HG03175 (cell line): ENCODE data around the gene IGSF5.

Experiments used
- ATAC-seq: cut with Tn5 transposase; IDR thresholded peaks from one replicate; pipeline ENCODE4 v1.9.1; 2021; ENCODE audit warnings: mild to moderate bottlenecking, moderate library complexity; ENCODE audit not compliant: unreplicated experiment

Gene IGSF5

DNA sequence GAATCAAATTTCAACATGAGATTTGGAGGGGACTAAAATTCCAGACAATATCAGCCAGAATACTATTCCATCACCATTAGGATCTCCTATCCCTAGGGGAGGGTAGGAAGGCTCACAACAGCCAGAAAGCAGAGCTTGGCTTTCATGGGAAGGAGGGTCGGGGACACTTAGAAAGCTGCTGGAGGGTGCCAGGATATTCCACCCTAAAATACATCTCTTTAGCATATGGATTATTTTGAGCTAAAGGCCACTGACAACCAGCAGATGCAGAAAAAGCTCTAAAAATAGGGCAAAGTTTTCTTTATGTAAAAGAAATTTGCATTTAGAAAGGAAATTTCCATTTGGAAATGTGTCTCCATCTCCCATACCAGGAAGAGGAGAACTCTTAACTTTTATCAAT is 68.0 kb downstream of the IGSF5 start:
- no peak for ATAC-seq

DNA sequence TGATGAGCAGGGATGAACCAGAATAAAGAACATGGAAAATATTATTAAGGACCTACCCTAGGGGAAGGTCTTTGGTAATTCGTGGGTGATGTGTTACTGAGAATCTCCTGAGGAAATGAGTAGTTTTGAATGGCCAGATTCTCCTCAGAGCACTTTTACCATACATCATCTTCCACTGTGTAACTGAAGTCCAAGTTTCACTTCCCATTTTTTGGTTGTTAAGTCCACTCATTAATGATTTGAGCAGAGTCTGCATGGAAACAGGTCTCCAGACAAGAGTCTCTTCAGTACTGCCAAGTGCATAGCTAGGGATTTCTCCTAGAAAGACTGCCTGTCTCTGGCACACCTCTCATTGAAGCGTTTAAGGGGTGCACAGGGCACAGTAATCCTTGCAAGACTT is 73.6 kb downstream of the IGSF5 start:
- no peak for ATAC-seq

DNA sequence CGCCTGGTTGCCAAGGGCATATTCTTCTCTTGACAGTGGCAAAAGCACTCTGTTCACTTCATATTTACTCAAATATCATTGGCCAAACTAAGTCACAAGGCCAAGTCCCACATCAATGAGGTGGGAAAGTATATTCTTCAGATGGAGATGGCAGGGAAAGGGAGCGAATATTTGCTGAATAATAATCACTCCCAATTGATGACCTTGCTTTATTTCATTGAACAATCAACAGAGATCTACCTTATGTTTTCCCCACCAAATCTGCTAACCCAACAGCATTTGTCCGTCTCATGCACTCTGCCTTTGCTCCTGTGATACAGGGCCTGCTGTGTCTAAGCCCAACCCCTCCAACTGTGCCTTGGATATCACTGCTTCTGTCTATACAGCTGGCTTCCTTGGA is 77.1 kb downstream of the IGSF5 start:
- no peak for ATAC-seq

DNA sequence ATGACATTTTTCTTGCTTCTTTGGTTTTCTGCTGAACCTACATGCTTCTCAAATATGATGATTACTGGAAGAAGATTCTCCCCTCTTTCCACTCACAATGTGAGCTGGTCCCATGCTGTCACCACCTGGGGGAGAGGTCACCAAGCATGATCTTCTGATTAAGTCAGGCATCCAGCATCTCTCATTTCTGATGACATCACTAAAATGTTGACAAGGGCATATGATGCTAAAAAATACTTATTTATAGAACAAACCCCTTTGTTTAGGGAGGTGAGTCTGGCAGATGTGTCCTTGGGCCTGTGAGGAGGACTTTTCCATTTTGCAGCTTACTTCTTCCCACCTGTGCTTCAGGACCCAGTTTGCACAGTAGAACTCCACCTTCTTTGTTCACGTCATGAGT is 80.3 kb downstream of the IGSF5 start:
- ATAC-seq, result no peak

DNA sequence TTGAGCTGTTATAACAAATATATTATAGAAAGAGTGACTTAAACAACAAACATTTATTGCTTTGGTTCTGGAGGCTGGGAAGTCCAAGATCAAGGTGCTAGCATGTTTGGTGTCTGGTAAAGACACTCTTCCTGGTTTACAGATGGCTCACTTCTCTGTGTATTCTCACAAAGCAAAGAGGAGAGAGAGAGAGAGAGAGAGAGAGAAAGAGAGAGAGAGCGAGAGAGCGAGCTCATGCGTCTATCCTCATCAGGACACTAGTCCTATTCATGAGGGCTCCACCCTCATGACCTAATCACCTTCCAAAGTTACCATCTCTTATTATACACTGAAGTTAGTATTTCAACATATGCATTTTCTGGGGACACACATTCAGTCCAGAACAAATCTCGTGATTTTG is 89.6 kb downstream of the IGSF5 start:
- no peak for ATAC-seq

DNA sequence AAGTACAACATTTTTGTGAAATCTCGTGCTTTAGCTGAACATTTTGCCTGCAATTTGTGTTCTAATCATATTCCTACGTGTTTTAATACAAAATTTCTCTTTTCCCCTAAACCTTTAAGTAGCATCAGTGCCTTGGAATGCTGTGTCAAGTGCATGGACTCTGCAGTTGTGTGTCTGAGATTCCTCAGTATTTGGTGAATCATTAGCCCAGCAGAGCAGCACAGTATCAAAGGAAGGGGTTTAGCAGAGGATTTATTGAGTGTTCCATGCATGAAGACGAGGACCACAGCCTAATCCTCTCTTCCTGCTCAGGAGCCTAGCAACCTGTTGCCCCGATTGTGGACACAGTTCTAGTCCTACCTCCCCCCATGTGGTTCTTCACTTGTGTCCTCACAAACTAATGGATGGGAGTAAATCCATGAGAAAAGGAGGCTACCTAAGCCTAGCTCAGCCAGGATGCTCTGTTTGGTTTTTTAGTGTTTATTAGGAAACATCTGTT is 92.9 kb downstream of the IGSF5 start:
- no peak for ATAC-seq

DNA sequence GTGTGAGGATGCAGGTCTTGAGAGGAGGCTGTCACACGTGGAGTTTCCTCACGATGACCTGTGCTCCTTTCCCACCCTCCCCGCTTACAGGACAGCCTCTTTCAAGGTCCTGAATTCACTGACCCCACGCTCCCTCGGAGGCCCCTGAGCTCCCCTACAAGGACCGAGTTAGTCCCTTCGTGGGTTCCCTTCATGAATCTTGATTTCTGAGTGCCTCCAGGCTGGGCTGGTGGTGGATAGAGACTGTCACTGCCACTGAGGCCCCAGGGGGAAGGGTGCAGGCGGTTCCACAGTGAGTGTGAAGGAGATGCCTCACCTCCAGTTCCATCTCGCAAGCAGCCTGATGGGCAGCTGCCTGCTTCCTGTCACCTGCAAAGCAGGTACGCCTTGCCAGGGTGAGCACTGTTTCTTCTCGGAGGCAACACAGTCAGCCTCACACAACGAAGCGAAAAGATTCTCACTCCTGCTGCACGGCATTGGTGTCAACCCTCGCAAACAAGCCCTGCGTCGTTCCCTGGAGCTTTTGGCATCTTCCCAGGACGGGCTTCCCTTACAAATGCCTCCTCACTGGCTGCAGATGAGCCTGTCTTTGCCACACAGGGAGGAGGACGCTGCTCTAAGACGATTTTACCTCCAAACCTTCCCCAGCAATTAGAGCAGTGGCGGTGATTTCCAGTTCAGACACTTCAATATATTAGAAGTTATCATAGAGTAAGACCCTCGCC is 95.6 kb downstream of the IGSF5 start:
- no peak for ATAC-seq

DNA sequence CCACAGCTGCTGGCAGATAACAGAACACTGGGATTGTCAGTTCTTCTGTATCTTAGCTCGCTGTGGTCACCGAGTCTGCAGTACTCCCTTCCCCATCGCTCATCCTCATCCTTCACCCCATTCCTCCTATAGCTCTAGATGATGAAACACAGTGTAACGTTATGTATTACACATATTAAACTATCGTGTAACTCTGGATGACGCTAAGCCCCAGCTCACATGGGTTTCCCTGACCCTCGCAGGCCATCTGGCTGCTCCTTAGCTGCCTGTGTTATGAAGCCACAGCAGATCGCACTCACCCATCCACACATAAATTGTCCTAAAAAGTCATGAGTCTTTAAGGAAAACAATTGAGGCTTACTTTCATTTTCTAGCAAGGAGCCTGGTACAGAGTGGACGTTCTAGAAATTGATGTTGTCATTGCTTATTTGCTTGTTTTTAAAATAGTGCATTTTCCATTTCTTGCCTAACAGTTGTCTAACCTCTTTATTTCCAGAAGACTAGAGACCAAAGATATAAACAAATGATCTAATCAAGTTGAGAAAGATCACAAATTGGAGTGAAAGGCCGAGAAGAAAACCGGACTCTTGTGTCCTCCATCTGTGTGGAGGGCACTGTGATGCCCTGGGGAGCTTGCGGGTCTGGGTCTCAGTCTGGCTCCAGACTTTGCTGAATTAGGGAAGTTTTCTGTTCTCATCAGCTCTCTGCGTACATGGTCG is 97.9 kb downstream of the IGSF5 start:
- ATAC-seq, result no peak

DNA sequence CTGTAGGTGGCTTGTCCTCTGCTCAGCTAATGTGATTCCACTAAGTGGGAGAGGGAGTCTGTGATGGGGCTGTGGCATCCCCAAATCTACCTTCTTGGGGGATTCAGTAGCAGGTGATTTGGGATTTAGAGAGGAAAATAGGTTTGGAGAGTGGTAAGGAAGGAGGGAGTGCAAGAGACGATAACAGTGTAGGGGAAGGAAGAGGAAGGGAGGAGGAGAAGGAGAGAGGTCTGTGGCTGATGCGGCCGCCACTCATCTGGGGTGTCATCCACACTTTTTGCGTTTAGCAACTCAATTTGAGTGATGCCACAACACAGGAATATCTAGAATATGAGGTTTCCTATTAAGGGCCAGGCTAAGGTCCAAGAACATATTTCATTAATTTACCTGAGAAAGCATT is 98.5 kb downstream of the IGSF5 start:
- no peak for ATAC-seq

DNA sequence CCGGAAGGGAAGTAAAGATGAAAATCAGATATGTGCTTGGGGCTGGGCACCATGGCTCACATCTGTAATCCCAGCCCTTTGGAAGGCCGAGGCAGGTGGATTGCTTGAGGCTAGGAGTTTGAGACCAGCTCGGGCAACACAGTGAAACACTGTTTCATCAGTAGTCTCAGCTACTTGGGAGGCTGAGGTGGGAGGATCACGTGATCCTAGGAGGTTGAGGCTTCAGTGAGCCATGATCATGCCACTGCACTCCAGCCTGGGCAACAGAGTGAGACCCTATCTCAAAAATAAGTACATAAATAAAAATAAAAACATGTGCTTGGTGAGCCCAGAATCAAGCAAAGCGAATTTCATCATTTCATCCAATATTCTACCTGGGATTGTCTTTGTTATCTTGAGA is 98.9 kb downstream of the IGSF5 start:
- ATAC-seq, result no peak

DNA sequence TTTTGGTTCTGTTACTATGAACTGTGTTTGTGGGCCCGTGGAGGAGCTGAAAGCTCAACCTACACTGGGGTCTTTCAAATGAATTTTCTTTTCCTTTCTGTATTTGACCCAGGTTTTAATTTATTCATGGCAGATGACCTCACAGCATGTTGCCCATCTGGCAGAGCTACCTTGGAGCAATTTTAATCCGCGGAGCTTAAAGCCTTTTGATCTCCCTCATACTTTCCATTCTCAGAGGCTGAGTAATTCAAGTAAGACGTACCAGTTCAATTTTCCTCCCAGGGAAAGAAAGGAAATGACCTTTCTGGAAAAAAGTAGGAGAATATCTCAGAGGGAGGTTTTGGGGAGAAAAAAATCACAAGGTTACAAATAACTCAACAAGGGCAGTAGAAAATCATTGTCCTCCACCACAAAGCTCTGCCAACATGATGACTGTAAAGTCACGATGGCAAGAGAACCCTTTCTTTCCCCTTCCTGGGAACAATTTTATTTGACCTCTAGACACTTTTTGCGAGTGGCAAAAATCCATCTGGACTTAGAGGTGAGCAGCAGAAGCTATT is 100.7 kb downstream of the IGSF5 start:
- no peak for ATAC-seq

DNA sequence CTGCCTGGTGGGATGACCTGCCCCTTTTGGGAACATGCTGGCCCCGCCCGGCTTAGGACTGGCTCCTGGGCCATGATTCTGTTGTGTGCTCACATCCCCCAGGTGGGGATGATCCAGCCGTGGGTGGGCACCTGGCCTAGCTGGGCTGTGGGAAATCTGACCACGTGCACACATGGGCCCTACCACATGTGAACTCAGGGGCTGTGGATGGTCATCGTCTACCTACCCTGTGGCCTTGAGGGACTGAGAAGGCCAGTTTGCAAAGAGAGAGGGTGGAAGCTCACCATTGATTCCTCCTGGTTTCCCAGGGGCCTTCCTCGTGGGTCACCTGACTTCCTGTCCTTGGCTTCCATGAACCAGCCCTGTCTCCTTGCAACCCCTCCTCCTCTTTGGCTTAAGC is 102.9 kb downstream of the IGSF5 start:
- ATAC-seq, result no peak

DNA sequence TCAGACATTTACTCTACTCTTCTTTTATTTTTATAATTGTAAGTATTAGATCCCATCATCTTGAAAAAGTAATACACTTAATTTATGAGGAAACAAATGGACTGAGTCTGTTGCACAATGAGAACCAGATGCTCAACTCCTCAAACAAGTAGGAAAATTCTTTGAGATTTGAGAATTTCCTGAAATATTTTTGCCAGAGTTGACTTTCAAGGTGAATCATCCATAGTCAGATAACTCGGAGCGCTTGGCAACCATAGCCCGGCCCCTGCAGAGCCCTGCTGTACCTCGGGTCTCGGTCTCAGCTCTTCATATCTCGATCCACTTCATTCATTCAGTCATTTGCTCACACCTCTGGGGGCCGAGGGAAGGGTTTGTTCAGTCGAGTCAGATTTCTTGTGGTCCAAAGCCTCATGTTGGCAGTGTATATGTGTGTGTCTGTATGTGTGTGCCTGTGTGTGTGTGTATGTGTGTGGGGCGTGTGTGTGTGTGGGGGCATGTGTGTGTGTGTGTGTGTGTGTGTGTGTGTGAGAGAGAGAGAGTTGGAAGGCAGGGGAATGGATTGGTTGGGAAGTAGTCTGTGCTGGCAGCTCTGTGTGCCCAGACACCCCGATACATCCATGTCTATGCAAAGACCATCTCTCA is 104.2 kb downstream of the IGSF5 start:
- ATAC-seq, result no peak

DNA sequence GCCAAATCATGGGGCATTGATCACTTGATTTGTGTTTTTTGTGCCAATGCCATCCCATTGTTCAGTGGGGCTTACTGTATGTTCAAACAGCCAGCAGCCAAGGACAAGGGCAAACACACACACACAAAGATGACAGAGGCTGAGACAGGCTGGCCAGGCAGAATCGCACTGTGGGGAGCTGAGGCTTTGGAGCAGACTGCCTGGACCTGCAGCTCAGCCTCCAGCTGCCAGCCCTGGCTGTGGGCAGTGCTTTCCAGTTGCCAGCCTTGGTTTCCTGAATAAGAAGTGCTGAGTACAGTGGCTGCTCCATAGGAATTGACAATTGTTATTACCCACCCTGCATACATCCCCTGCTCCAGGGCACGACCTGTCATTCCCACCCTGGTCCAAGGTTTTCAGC is 105.3 kb downstream of the IGSF5 start:
- ATAC-seq, result no peak

DNA sequence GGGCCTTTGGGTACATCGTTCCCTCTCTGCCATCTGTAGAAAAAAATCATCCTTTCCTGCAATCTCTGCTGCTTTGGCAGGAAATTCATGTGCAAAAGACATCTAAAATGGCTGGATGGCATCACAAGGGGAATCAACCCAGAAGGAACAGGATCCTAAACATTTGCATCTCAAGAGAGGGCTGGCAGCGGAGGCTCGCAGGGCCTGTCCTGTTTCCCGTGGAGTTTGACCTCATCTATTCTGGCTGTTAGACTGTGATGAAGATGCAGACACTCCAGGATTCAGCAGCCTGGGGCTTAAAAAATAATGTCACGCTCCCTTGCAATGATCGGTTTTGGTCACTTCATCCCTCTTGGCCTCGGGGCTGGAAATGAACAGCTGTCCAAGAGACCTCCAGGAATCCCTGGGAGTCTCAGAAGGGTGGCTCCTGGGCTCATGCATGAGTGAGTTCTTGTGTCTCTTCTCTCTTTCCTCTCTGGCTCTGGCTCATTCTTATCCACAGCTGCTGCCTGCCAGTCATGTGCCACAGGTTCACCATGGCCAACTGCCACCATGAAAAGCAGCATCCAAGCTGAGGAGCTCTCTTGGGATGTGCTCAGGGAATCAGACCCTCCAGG is 106.1 kb downstream of the IGSF5 start:
- no peak for ATAC-seq
